T-helper 1 cell treated with Interleukin-12 subunit alpha and Interleukin-12 subunit beta and Interleukin-4 antibody, amounts not matched to agents 30 ng/mL and 1 ng/mL, for 36 hours (primary cell): ENCODE measurements around the gene FBXO28. TPM values are rescaled to one million over a fixed set of nuclear protein-coding genes. Genes with fewer than 3 reads are reported as not detected.

Experiments
- intact Hi-C: fragments of 100-400 bp; cut with micrococcal nuclease; formaldehyde crosslinking; loops from one replicate; pipeline ENCODE4 v1.15.1; 2024
- total RNA-seq: library from RNA; stranded (reverse); gene quantifications from 2 replicates; pipeline ENCODE4 v1.2.3, GENCODE V29; 2022

FBXO28 gene
- total RNA-seq, 1 donor from 2014 or later = 28.4 TPM

GRCh38 chr1:224149709-224150108 is 35.8 kb downstream of the FBXO28 start:
- intact Hi-C loops = no loop called here

DNA sequence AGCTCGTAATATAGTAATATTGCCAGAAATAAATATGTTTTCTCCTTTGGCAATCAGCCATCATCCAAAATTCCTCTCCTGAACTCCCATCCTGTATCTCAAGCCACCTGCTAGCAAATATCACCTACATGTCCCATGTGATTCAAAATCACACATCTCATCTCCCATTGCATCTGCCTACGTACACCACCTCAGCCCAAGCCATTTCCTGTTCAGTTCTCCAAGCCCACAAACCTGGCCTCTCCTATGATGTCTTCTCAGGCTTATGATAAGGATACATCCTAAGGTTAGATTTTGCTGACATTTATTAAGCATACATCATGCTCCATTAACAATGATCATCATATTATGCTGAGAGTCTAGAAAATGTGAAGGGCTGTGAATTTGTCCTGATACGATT is 37.2 kb downstream of the FBXO28 start:
- intact Hi-C loops = no loop called here

GRCh38 chr1:224157316-224157715 is 43.4 kb downstream of the FBXO28 start:
- intact Hi-C loops = no loop called here

DNA sequence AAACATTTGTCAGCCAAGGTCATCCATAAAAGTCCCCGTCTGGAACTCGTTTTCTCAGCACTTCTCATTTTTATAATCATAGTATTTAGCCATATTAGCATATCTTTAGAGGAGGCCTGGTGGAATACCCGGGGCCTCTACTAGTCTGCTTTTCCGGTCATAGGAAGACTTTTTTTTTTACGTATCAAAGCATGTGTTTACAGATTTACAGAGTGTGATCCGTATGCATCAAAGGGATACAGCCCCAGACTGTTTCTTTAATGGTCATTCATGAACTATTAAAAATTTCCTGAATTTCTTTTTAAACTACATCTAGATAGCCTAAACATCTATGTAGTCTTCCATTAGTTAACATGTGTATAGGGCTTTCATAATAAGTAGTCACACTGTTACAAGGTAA is 45.6 kb downstream of the FBXO28 start:
- intact Hi-C loops = no loop called here

GRCh38 chr1:224160171-224160682 is 46.3 kb downstream of the FBXO28 start:
- intact Hi-C loops = no loop called here

DNA sequence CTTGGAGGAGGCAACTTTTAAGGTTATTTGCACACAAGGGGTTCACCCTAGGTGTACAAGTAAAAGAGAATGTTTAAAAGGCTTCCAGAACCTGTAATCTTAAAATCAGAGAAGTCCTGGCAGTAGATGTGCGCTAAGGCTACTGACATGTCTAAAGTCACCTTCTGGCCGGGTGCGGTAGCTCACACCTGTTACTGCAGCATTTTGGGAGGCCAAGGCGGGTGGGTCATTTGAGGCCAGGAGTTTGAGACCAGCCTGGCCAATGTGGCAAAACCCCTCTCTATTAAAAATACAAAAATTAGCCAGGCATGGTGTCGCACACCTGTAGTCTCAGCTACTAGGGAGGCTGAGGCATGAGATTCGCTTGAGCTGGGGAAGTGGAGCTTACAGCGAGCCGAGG is 48.9 kb downstream of the FBXO28 start:
- intact Hi-C loops = no loop called here

GRCh38 chr1:224163311-224163710 is 49.4 kb downstream of the FBXO28 start:
- intact Hi-C loops = no loop called here

- intact Hi-C loops = no loop called here
Measured at GRCh38 chr1:224168859-224169380, 55.0 kb downstream of the FBXO28 start.

DNA sequence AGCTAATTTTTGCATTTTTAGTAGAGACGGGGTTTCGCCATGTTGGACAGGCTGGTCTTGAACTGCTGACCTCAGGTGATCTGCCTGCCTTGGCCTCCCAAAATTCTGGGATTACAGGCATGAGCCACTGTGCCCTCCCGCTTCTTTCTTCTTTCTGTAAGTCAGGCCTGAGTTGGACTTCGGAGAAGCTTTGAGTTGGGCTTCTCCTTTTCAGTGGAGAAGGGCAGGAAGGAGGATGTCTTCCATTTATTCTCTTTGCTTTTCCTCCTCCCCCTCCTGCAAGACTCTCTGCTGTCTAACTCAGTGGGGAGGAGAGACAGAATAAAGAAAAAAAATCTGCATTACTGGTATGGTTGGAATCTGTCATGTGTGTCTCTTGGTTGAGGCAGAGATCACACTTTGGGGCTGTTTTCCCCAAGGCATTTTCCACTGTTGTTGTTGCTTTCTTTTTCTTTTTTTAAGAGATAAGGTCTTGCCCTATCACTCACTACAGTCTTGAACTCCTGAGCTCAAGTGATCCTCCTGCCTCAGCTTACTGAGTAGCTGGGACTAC is 55.9 kb downstream of the FBXO28 start:
- intact Hi-C loops = loop anchor here (1.0 kb wide), 4 partner anchors 13 to 288 kb away; no protein-coding TSS in a partner anchor

DNA sequence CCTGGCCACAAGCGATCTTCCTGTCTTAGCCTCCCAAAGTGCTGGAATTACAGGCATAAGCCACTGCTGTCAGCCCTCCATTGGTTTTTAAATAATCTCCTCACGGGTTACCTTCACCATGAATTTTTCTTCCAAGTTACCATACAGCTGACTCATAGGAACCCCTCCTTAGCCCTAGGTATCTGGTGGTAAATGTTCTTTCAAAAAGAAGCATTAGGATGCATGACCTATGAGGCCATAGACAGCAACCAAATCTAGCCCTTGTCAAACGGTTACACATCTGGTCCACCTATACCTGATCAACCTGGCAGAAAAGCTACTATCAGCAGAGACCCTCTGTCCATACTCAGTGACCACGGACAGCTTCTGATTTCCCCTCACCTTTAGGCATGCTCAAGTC is 56.4 kb downstream of the FBXO28 start:
- intact Hi-C loops = loop anchor here (1.0 kb wide), 4 partner anchors 12 to 287 kb away; no protein-coding TSS in a partner anchor

DNA sequence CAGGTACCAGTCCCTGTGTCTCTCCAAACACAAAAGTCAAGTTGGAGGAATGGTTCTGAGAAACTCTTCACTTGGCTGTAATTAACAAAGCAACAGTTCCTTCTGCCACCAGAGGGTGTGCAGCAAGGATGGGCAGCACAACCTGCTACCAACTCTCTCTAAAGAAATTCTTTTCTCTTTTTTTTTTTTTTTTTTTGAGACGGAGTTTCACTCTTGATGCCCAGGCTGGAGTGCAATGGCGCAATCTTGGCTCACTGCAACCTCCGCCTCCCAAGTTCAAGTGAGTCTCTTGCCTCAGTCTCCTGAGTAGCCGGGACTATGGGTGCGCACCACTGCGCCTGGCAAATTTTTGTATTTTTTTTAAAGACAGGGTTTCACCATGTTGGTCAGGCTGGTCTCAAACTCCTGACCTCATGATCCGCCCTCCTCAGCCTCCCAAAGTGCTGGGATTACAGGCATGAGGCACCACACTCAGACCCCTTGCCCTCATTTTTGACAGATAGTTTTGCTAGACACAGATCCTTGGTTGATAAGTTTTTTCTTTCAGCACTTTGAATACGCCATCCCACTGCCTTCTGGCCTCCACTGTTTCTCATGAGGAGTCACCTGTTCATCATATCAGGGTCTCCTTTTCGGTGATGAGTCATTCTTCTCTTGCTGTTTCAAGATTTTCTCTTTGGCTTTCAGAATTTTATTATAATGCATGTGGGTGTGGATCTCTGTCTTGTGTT is 57.0 kb downstream of the FBXO28 start:
- intact Hi-C loops = loop anchor here (1.0 kb wide), 4 partner anchors 11 to 286 kb away; no protein-coding TSS in a partner anchor

GRCh38 chr1:224172229-224172628 is 58.3 kb downstream of the FBXO28 start:
- intact Hi-C loops = no loop called here

- intact Hi-C loops = no loop called here
Measured at GRCh38 chr1:224173523-224173922, 59.6 kb downstream of the FBXO28 start.

DNA sequence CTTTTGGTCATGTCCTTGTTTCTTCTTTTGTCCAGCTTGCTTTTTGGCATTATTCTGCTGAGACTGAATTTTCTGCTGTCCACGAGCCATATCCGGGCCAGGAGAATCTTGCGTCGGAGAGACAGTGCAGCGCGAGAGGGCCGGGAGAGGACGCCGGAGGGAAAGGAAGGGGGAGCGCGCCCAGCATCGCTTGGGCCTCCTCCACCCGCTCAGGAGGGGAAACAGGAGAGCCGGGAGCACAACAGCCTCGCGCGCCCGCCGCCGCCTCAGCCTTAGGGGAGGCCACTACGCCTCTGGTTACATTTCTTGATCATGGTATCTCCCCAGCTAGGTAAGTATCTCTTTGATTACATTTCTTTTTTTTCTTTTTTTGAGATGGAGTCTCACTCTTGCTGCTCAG is 61.7 kb downstream of the FBXO28 start:
- intact Hi-C loops = no loop called here

DNA sequence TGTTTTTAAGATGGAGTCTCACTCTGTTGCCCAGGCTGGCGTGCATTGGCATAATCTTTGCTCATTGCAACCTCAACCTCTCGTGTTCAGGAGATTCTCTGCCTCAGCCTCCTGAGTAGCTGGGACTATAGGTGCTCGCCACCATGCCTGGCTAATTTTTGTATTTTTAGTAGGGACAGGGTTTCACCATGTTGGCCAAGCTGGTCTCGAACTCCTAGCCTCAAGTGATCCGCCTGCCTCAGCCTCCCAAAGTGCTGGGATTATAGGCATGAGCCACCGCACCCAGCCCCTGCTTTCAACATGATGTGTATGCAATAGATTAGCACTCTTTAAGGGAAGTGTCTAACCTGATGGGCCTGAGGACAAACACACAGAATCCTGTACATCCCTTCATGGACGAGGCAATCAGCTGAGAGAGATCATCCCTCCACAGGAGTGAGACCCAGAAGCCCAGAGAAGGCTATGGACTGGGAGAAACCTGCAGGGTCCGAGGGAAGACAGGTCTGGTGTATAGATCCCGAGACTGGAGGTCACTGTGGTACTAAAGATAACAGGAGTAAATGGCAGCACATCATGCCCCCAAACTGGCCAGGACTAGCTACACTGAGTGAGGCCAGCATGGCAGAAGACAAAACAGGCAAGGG is 63.6 kb downstream of the FBXO28 start:
- intact Hi-C loops = no loop called here

DNA sequence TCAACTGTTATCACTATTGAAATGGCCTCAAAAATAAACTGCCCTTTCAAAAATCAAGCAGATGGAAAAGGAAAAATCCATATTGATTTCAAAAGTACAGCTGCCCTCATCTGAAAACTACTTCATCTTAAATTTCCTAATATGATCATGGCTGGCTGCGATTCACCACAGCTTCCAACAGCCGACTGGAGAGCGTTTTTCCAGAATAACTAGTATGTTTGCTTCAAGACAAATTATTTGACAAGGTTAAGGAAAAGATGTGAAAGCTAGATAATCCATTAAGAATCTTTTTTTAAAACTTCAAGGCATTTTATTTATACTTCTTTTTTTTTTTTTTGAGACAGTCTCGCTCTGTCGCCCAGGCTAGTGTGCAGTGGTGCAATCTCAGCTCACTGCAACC is 65.0 kb downstream of the FBXO28 start:
- intact Hi-C loops = no loop called here

- intact Hi-C loops = loop anchor here (5.0 kb wide), 3 partner anchors 66 to 1881 kb away; partner anchors contain the start of gene H3-3A
Measured at GRCh38 chr1:224180783-224181452, 67.0 kb downstream of the FBXO28 start.

DNA sequence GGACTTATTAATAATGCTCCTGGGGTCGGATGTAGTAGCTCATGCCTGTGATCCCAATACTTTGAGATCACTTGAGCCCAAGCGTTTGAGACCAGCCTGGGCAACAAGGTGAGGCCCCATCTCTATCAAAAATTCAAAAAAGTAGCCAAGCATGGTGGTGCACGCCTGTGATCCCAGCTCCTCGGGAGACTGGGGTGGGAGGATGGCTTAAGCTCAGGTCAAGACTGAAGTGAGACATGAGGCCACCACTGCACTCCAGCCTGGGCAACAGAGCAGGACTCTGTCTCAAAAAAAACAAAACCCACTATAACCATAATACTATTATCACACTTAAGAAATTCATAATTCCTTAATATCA is 67.5 kb downstream of the FBXO28 start:
- intact Hi-C loops = loop anchor here (5.0 kb wide), 3 partner anchors 66 to 1881 kb away; partner anchors contain the start of gene H3-3A

DNA sequence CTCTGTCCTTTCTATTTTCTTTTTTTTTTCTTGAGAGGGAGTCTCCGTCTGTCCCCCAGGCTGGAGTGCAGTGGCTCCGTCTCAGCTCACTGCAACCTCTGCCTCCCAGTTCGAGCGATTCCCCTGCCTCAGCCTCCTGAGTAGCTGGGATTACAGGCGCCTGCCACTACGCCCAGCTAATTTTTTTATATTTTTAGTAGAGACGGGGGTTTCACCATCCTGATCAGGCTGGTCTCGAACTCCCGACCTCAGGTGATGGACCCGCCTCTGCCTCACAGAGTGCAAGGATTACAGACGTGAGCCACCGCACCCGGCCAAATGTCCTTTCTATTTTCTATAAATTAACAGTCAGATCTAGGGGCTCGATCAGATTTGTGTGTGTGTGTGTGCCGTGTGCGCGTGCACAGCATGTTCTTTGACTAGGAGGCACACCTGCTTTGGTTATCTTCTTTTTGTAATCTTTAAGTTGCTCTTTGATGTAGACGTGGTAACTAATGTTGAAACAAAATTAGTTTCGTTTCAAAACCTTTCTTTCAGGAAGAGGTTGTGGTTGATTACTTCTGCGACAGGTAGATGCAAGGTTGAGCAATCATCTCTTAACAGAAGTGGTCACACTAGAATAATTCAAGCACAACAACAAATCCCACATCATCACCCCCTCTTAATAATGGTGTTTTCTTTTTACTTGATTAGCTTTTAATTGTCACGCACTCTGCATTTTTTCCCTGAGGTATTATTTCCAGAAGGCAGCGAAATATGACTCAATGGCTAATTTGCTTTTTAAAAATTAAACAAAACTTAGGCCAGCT is 68.3 kb downstream of the FBXO28 start:
- intact Hi-C loops = loop anchor here (1.0 to 5.0 kb wide), 16 partner anchors 10 to 1880 kb away; partner anchors contain the start of genes AIDA, BROX, CNIH4 and FBXO28

DNA sequence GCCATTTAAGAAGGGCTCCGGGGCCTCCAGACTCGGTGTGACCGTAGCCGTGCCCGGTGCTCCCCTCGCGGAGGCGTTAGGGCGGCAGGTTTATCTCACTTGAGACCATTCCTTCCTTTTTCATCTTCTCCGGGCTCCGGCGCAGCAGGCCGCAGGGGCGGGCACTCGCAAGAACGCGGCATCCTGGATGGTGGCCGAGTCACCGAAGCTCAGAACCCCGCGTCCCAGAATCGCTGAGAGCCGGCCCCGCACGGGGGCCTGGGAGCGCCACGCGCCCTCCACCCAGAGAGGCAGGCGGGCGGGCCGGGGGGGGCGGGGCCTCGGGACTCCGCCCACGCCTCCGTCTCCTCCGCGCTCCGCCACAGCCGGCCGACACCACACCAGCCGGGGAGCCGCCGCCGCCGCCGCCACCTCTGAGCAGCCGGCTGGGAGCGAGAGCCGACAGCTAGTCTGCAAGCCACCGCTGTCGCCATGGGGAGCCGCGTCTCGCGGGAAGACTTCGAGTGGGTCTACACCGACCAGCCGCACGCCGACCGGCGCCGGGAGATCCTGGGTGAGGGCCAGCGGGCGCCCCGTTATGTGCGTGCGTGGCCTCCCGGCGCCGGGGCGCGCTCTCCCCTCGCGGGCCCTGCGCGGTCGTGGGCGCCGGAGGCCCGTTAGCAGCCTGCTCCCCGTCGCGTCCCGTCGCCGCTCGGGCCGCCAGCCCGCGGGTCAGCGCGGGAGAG is 69.1 kb downstream of the FBXO28 start, which contains the start of gene DEGS1:
DEGS1 (plus strand) TSS at position 375 of the 725 bp plus-strand sequence; CDS start at position 472, 97 bp downstream.
- intact Hi-C loops = loop anchor here (1.0 to 5.0 kb wide), 16 partner anchors 9 to 1879 kb away; partner anchors contain the start of genes AIDA, BROX, CNIH4 and FBXO28
